ENCODE measurements around the gene AUTS2. TPM values are rescaled to one million over a fixed set of nuclear protein-coding genes. Genes with fewer than 3 reads are reported as not detected.

Gene AUTS2
- total and polyA plus RNA-seq, 7 experiments from 2014 or later: 0.40 to 31.7 (median 4.2) TPM

- peaks cover 0 to 2% (median 0%) of the 10 kb centered on the region in 7 donors for H3K4me1 Mint-ChIP-seq
- Histone ChIP-seq H3K36me3 (ENCODE audit: control insufficient read depth in 2 of 3, insufficient read depth in 3 of 3, low read length in 3 of 3) (no peaks in the 10 kb centered on the region), H3K9me3 (ENCODE audit: control insufficient read depth in 2 of 3, low read length in 3 of 3) (no peaks in the 10 kb centered on the region), H3K27ac (ENCODE audit: low read depth, low read length) (no peak overlapping the region), H3K27me3 (ENCODE audit: control insufficient read depth in 2 of 2, insufficient read depth in 2 of 2, low read length in 2 of 2) (no peaks in the 10 kb centered on the region), H3K4me3 (ENCODE audit: low read length) (no peak overlapping the region), H3K4me1 (ENCODE audit: control insufficient read depth in 2 of 2, insufficient read depth in 2 of 2, low read length in 2 of 2) (no peaks in the 10 kb centered on the region)
- ChIA-PET POLR2A (no interaction called here), CTCF (no interaction called here)
- H3K27me3 Mint-ChIP-seq: no peaks in the 10 kb centered on the region
- H3K36me3 Mint-ChIP-seq: no peaks in the 10 kb centered on the region
- DNase-seq: no peak
- H3K27ac Mint-ChIP-seq: no peak overlapping the region
- no peak overlapping the region for H3K4me3 Mint-ChIP-seq
- H3K9me3 Mint-ChIP-seq: peaks cover 0 to 6% (median 0%) of the 10 kb centered on the region in 11 donors
- no peak for ATAC-seq
- intact Hi-C loops (cut with micrococcal nuclease): no loop called here
Observed at GRCh38 chr7:70571403-70571934, 973.2 kb downstream of the AUTS2 start.

- ChIA-PET POLR2A (no interaction called here), CTCF (no interaction called here)
- Histone ChIP-seq H3K4me1 (ENCODE audit: control insufficient read depth in 2 of 2, insufficient read depth in 2 of 2, low read length in 2 of 2) (no peaks in the 10 kb centered on the region), H3K27me3 (ENCODE audit: control insufficient read depth in 2 of 2, insufficient read depth in 2 of 2, low read length in 2 of 2) (no peaks in the 10 kb centered on the region), H3K36me3 (ENCODE audit: control insufficient read depth in 2 of 3, insufficient read depth in 3 of 3, low read length in 3 of 3) (no peaks in the 10 kb centered on the region), H3K9me3 (ENCODE audit: control insufficient read depth in 2 of 3, low read length in 3 of 3) (no peaks in the 10 kb centered on the region), H3K27ac (ENCODE audit: low read depth, low read length) (no peak overlapping the region), H3K4me3 (ENCODE audit: low read length) (no peak overlapping the region)
- peaks cover 0 to 2% (median 0%) of the 10 kb centered on the region in 7 donors for H3K4me1 Mint-ChIP-seq
- H3K27me3 Mint-ChIP-seq: no peaks in the 10 kb centered on the region
- H3K27ac Mint-ChIP-seq: no peak overlapping the region
- intact Hi-C loops (cut with micrococcal nuclease): no loop called here
- no peak overlapping the region for H3K4me3 Mint-ChIP-seq
- ATAC-seq (no peak), DNase-seq (no peak)
- no peaks in the 10 kb centered on the region for H3K36me3 Mint-ChIP-seq
- peaks cover 0 to 6% (median 0%) of the 10 kb centered on the region in 11 donors for H3K9me3 Mint-ChIP-seq
Observed at GRCh38 chr7:70571961-70572360, 973.7 kb downstream of the AUTS2 start.

- peaks cover 0 to 2% (median 0%) of the 10 kb centered on the region in 7 donors for H3K4me1 Mint-ChIP-seq
- no peak overlapping the region for H3K27ac Mint-ChIP-seq
- ATAC-seq: no peak
- no peak overlapping the region for H3K4me3 Mint-ChIP-seq
- no peaks in the 10 kb centered on the region for H3K36me3 Mint-ChIP-seq
- DNase-seq: no peak
- H3K4me3 ChIP-seq (ENCODE audit: low read length): no peak overlapping the region
- H3K4me1 ChIP-seq (ENCODE audit: control insufficient read depth in 2 of 2, insufficient read depth in 2 of 2, low read length in 2 of 2): no peaks in the 10 kb centered on the region
- ChIA-PET CTCF (no interaction called here), POLR2A (no interaction called here)
- H3K27ac ChIP-seq (ENCODE audit: low read depth, low read length): no peak overlapping the region
- no peaks in the 10 kb centered on the region for H3K27me3 Mint-ChIP-seq
- H3K36me3 ChIP-seq (ENCODE audit: control insufficient read depth in 2 of 3, insufficient read depth in 3 of 3, low read length in 3 of 3): no peaks in the 10 kb centered on the region
- no peaks in the 10 kb centered on the region for H3K9me3 ChIP-seq (ENCODE audit: control insufficient read depth in 2 of 3, low read length in 3 of 3)
- intact Hi-C loops (cut with micrococcal nuclease): no loop called here
- peaks cover 0 to 6% (median 0%) of the 10 kb centered on the region in 11 donors for H3K9me3 Mint-ChIP-seq
- H3K27me3 ChIP-seq (ENCODE audit: control insufficient read depth in 2 of 2, insufficient read depth in 2 of 2, low read length in 2 of 2): no peaks in the 10 kb centered on the region
Observed at GRCh38 chr7:70572571-70572970, 974.3 kb downstream of the AUTS2 start.

- Histone ChIP-seq H3K4me1 (ENCODE audit: control insufficient read depth in 2 of 2, insufficient read depth in 2 of 2, low read length in 2 of 2) (no peaks in the 10 kb centered on the region), H3K9me3 (ENCODE audit: control insufficient read depth in 2 of 3, low read length in 3 of 3) (no peaks in the 10 kb centered on the region), H3K36me3 (ENCODE audit: control insufficient read depth in 2 of 3, insufficient read depth in 3 of 3, low read length in 3 of 3) (no peaks in the 10 kb centered on the region), H3K27me3 (ENCODE audit: control insufficient read depth in 2 of 2, insufficient read depth in 2 of 2, low read length in 2 of 2) (no peaks in the 10 kb centered on the region), H3K27ac (ENCODE audit: low read depth, low read length) (no peak overlapping the region), H3K4me3 (ENCODE audit: low read length) (no peak overlapping the region)
- Mint-ChIP-seq H3K9me3 (peaks cover 0 to 6% (median 0%) of the 10 kb centered on the region in 11 donors), H3K36me3 (no peaks in the 10 kb centered on the region), H3K27ac (no peak overlapping the region), H3K27me3 (no peaks in the 10 kb centered on the region), H3K4me1 (peaks cover 0 to 2% (median 0%) of the 10 kb centered on the region in 7 donors), H3K4me3 (no peak overlapping the region)
- CTCF ChIA-PET: no interaction called here
- DNase-seq: no peak
- POLR2A ChIA-PET: no interaction called here
- ATAC-seq: no peak
- intact Hi-C loops (cut with micrococcal nuclease): no loop called here
Observed at GRCh38 chr7:70573071-70573661, 974.9 kb downstream of the AUTS2 start.

GRCh38 chr7:70573696-70574095 lies 975.4 kb downstream of the AUTS2 start:
- H3K27me3 ChIP-seq (ENCODE audit: control insufficient read depth in 2 of 2, insufficient read depth in 2 of 2, low read length in 2 of 2): no peaks in the 10 kb centered on the region
- H3K27ac ChIP-seq (ENCODE audit: low read depth, low read length): no peak overlapping the region
- no peak overlapping the region for H3K4me3 Mint-ChIP-seq
- H3K36me3 ChIP-seq (ENCODE audit: control insufficient read depth in 2 of 3, insufficient read depth in 3 of 3, low read length in 3 of 3): no peaks in the 10 kb centered on the region
- H3K4me1 Mint-ChIP-seq: peaks cover 0 to 2% (median 0%) of the 10 kb centered on the region in 7 donors
- H3K4me3 ChIP-seq (ENCODE audit: low read length): no peak overlapping the region
- intact Hi-C loops (cut with micrococcal nuclease): no loop called here
- H3K27ac Mint-ChIP-seq: no peak overlapping the region
- ChIA-PET POLR2A (no interaction called here), CTCF (no interaction called here)
- H3K4me1 ChIP-seq (ENCODE audit: control insufficient read depth in 2 of 2, insufficient read depth in 2 of 2, low read length in 2 of 2): no peaks in the 10 kb centered on the region
- no peaks in the 10 kb centered on the region for H3K27me3 Mint-ChIP-seq
- H3K9me3 ChIP-seq (ENCODE audit: control insufficient read depth in 2 of 3, low read length in 3 of 3): no peaks in the 10 kb centered on the region
- no peak for ATAC-seq
- no peaks in the 10 kb centered on the region for H3K36me3 Mint-ChIP-seq
- no peak for DNase-seq
- peaks cover 0 to 6% (median 0%) of the 10 kb centered on the region in 11 donors for H3K9me3 Mint-ChIP-seq

- Mint-ChIP-seq H3K9me3 (peaks cover 0 to 6% (median 0%) of the 10 kb centered on the region in 11 donors), H3K27ac (no peak overlapping the region), H3K4me1 (peaks cover 0 to 2% (median 0%) of the 10 kb centered on the region in 7 donors), H3K27me3 (no peaks in the 10 kb centered on the region), H3K4me3 (no peak overlapping the region), H3K36me3 (no peaks in the 10 kb centered on the region)
- intact Hi-C loops (cut with micrococcal nuclease): no loop called here
- ChIA-PET CTCF (no interaction called here), POLR2A (no interaction called here)
- H3K4me1 ChIP-seq (ENCODE audit: control insufficient read depth in 2 of 2, insufficient read depth in 2 of 2, low read length in 2 of 2): no peaks in the 10 kb centered on the region
- no peaks in the 10 kb centered on the region for H3K36me3 ChIP-seq (ENCODE audit: control insufficient read depth in 2 of 3, insufficient read depth in 3 of 3, low read length in 3 of 3)
- H3K4me3 ChIP-seq (ENCODE audit: low read length): no peak overlapping the region
- no peaks in the 10 kb centered on the region for H3K27me3 ChIP-seq (ENCODE audit: control insufficient read depth in 2 of 2, insufficient read depth in 2 of 2, low read length in 2 of 2)
- ATAC-seq: no peak
- DNase-seq: no peak
- no peaks in the 10 kb centered on the region for H3K9me3 ChIP-seq (ENCODE audit: control insufficient read depth in 2 of 3, low read length in 3 of 3)
- H3K27ac ChIP-seq (ENCODE audit: low read depth, low read length): no peak overlapping the region
Observed at GRCh38 chr7:70574314-70574834, 976.1 kb downstream of the AUTS2 start.

All from naive thymus-derived CD4-positive, alpha-beta T cell (primary cell).